GM19372 (cell line): ENCODE results near the gene SMIM44.
A peak's percentile ranks its signal among the peaks of the same experiment; 100 is the strongest.

Source experiments
- ATAC-seq: cut with Tn5 transposase; IDR thresholded peaks from one replicate; pipeline ENCODE4 v1.9.1; 2021; ENCODE audit warnings: mild to moderate bottlenecking, low read depth, moderate library complexity; ENCODE audit not compliant: unreplicated experiment

The SMIM44 gene

GRCh38 chr19:3442487-3443071 is 40.7 kb downstream of the SMIM44 start:
- ATAC-seq, result no peak

- no peak for ATAC-seq
Measured at GRCh38 chr19:3441986-3442329, 41.3 kb downstream of the SMIM44 start.

GRCh38 chr19:3441089-3441985 is 41.9 kb downstream of the SMIM44 start:
- ATAC-seq, result no peak

GRCh38 chr19:3440082-3440481 is 43.2 kb downstream of the SMIM44 start:
- ATAC-seq, result no peak

- peak; percentile 87 for ATAC-seq
Measured at GRCh38 chr19:3434630-3435553, 48.3 kb downstream of the SMIM44 start.

- ATAC-seq, result no peak
Measured at GRCh38 chr19:3433805-3434540, 49.3 kb downstream of the SMIM44 start.

- ATAC-seq, result no peak
Measured at GRCh38 chr19:3433313-3433712, 49.9 kb downstream of the SMIM44 start.
